ENCODE measurements around the gene AMD1. TPM values are rescaled to one million over a fixed set of nuclear protein-coding genes. Genes with fewer than 3 reads are reported as not detected.
A peak's percentile ranks its signal among the peaks of the same experiment; 100 is the strongest.

AMD1 gene
- total and polyA plus RNA-seq, 2 of the 8 experiments (the other 6 are each of a cell fraction or from before 2014, with no cell fraction given): 60.9 to 177 TPM

- Histone ChIP-seq H2AFZ (ENCODE audit: low read length) (no peak overlapping the region), H3K36me3 (ENCODE audit: control insufficient read depth in 2 of 4, insufficient read depth in 4 of 4, low read length in 3 of 4) (no peaks in the 10 kb centered on the region), H3K4me3 (ENCODE audit: extremely low read depth in 1 of 4, insufficient read depth in 2 of 4, low read depth in 3 of 4, low read length in 4 of 4) (no peak overlapping the region), H3K56ac (replicated peaks; ENCODE audit: insufficient read length, low read depth, low read length) (no peak overlapping the region), H4K5ac (ENCODE audit: insufficient read length, low read depth, low read length) (no peak overlapping the region), H2BK12ac (ENCODE audit: low read depth, low read length) (no peak overlapping the region), H3K79me2 (ENCODE audit: control insufficient read depth in 1 of 2, insufficient read depth in 2 of 2, low read length in 2 of 2) (no peaks in the 10 kb centered on the region), H3K27me3 (replicated peaks in 1 of 4; ENCODE audit: control insufficient read depth in 3 of 4, extremely low read depth in 1 of 4, insufficient read depth in 3 of 4, low read length in 3 of 4) (no peaks in the 10 kb centered on the region), H2BK20ac (ENCODE audit: low read length) (no peak overlapping the region), H2BK120ac (replicated peaks; ENCODE audit: low read depth, low read length) (no peak overlapping the region), H4K8ac (ENCODE audit: extremely low read depth, insufficient read depth, low read length) (peak overlapping the region; percentile 11; the same call in 1 of the 2 replicates), H3K23me2 (ENCODE audit: low read depth, low read length) (no peaks in the 10 kb centered on the region), H4K20me1 (replicated peaks in 1 of 2; ENCODE audit: control insufficient read depth in 1 of 2, insufficient read depth in 2 of 2, low read length in 2 of 2) (peaks cover 0 to 1% of the 10 kb centered on the region in 2 experiments), H4K91ac (replicated peaks; ENCODE audit: insufficient read length, low read length) (no peak overlapping the region), H3K23ac (ENCODE audit: insufficient read length) (no peak overlapping the region), H3K4me1 (replicated peaks in 1 of 4; ENCODE audit: control insufficient read depth in 3 of 4, insufficient read depth in 4 of 4, low read length in 3 of 4) (no peaks in the 10 kb centered on the region), H3K4ac (replicated peaks; ENCODE audit: insufficient read length, low read depth, low read length) (no peak overlapping the region), H3K4me2 (ENCODE audit: insufficient read depth in 1 of 2, low read depth in 2 of 2, low read length in 2 of 2) (no peak overlapping the region), H2AK5ac (ENCODE audit: low read depth, low read length) (no peak overlapping the region), H2BK5ac (ENCODE audit: low read depth, low read length) (no peak overlapping the region), H3K9me3 (ENCODE audit: insufficient read depth in 2 of 2, low read depth in 1 of 2, low read length in 1 of 2) (no peaks in the 10 kb centered on the region), H3K79me1 (ENCODE audit: low read depth, low read length) (no peaks in the 10 kb centered on the region), H3K18ac (ENCODE audit: extremely low read depth, low read length) (no peak overlapping the region), H3K14ac (ENCODE audit: insufficient read length) (no peak overlapping the region), H3K9ac (replicated peaks in 1 of 4; ENCODE audit: extremely low read depth in 1 of 4, low read depth in 3 of 4, low read length in 3 of 4) (no peak overlapping the region), H2BK15ac (ENCODE audit: low read length) (no peak overlapping the region), H3K27ac (ENCODE audit: low read depth, low read length) (no peak overlapping the region)
- TF ChIP-seq SAP30 (IDR thresholded peaks at IDR 0.05; ENCODE audit: insufficient read depth, insufficient replicate concordance, low read length) (no peak), BACH1 (IDR thresholded peaks at IDR 0.05; ENCODE audit: low read length) (no peak), JUN (IDR thresholded peaks at IDR 0.05; ENCODE audit: low read depth, low read length) (no peak), RBBP5 (IDR thresholded peaks at IDR 0.05; ENCODE audit: borderline replicate concordance, low read depth, low read length) (no peak)
- WGBS, 2 experiments (ENCODE audit: extremely low coverage in 1 of 2, insufficient coverage in 1 of 2, insufficient read length in 1 of 2, insufficient replicate concordance in 2 of 2, low coverage in 1 of 2, low lambda C conversion rate in 2 of 2, missing lambda C conversion rate in 1 of 2): 94% methylated on average over 31 of the region's 31 CpGs; no CpG with 5 or more reads in 1 of the 2 experiments
- no peak for FAIRE-seq
- POLR2A ChIA-PET (ENCODE audit: partially characterized antibody): interaction anchor here (4.1 kb wide), 1 partner anchor 15 kb away, joined by 30 read pairs; the partner anchor contains the start of gene AMD1
- no peak for DNase-seq (ENCODE audit: low read depth in 1 of 2, low spot score in 2 of 2)
- CTCF ChIA-PET (ENCODE audit: partially characterized antibody): no interaction called here
These were observed 15.9 kb upstream of the AMD1 start for GRCh38 chr6:110858562-110859214.

All from H1 (cell line).